ENCODE data around the gene RANGAP1. TPM values are rescaled to one million over a fixed set of nuclear protein-coding genes. Genes with fewer than 3 reads are reported as not detected.
A peak's percentile ranks its signal among the peaks of the same experiment; 100 is the strongest.

The RANGAP1 gene
- total and polyA plus RNA-seq, 12 donors: 23.2 to 90.3 (median 31.4) TPM

DNA sequence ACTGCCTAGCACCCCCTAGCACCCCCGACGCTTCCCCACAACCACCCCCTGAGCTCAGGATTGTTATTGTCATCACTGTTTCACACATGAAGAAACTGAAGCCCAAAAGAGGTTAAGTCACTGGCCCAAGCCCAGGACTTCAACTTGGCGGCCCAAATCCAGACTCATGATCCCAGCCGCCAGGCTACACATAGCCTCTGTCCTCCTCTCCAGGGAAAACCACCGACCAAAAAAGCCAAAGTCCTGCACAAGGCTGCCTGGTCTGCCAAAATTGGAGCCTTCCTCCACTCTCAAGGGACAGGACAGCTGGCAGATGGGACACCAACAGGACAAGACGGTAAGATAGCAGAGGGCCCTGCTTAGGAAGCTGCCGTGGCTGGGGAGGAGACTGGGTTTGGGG, 70.1 kb downstream of the RANGAP1 start:
- intact Hi-C loops (cut with DNase I): no loop called here
- no peak for DNase-seq
- Histone ChIP-seq H3K4me1 (peaks cover 12 to 40% (median 27%) of the 10 kb centered on the region in 9 donors), H3K27me3 (no peaks in the 10 kb centered on the region), H3K4me3 (peak overlapping the region in 6 of 10 donors; percentile 17 to 45 (median 34)), H3K27ac (peak overlapping the region in 9 of 10 donors; percentile 73 to 89 (median 82)), H3K36me3 (peaks cover 0 to 69% (median 31%) of the 10 kb centered on the region in 9 donors), H3K9me3 (no peaks in the 10 kb centered on the region)
- 62 to 88% methylated on average over 7 of the region's 7 CpGs for WGBS, 2 donors
- ATAC-seq: no peak
- TF ChIP-seq, protein P1, sequence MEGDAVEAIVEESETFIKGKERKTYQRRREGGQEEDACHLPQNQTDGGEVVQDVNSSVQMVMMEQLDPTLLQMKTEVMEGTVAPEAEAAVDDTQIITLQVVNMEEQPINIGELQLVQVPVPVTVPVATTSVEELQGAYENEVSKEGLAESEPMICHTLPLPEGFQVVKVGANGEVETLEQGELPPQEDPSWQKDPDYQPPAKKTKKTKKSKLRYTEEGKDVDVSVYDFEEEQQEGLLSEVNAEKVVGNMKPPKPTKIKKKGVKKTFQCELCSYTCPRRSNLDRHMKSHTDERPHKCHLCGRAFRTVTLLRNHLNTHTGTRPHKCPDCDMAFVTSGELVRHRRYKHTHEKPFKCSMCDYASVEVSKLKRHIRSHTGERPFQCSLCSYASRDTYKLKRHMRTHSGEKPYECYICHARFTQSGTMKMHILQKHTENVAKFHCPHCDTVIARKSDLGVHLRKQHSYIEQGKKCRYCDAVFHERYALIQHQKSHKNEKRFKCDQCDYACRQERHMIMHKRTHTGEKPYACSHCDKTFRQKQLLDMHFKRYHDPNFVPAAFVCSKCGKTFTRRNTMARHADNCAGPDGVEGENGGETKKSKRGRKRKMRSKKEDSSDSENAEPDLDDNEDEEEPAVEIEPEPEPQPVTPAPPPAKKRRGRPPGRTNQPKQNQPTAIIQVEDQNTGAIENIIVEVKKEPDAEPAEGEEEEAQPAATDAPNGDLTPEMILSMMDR (IDR thresholded peaks at IDR 0.05): no peak

DNA sequence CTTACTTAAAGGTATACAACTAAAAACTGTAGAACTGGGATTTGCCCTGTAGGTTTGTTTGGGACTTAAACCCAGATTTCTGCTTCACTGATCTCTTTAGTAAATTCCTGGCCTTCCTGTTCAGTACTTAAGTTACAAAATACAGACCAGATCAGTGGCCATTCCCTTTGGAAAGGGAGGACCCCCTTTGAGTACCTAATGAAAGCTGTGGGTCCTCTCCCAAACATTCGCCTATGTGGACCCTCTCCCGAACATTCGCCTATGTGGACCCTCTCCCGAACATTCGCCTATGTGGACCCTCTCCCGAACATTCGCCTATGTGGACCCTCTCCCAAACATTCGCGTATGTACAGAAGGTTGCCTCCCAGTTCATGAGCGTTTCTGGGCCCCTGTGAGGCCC, 70.6 kb downstream of the RANGAP1 start:
- Histone ChIP-seq H3K27ac (peak overlapping the region in 6 of 10 donors; percentile 77 to 89 (median 82)), H3K36me3 (peaks cover 0 to 69% (median 32%) of the 10 kb centered on the region in 9 donors), H3K4me1 (peaks cover 12 to 40% (median 27%) of the 10 kb centered on the region in 9 donors), H3K4me3 (peak overlapping the region in 2 of 10 donors; percentile 30 to 45), H3K27me3 (no peaks in the 10 kb centered on the region), H3K9me3 (no peaks in the 10 kb centered on the region)
- ATAC-seq: no peak
- TF ChIP-seq, protein P1 (IDR thresholded peaks at IDR 0.05): no peak
- 97 to 98% methylated on average over 10 of the region's 10 CpGs for WGBS, 2 donors
- intact Hi-C loops (cut with DNase I): no loop called here
- no peak for DNase-seq

DNA sequence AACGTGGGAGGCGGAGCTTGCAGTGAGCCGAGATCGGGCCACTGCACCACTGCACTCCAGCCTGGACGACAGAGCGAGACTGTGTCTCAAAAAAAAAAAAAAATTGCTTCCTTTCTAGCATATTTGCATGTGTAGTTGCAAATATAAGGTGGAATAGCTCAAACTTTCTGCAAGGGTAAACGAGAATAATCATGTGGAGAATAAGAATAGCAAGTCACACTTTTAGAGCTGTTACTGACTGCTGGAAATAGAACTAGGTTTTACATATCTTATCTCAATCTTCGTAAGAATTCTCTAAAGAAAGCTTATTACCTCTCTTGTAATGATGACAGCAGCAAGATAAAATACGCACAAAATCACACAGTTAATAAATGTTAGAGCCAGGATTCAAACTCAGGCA, 79.3 kb downstream of the RANGAP1 start:
- DNase-seq (no peak), ATAC-seq (no peak)
- H3K27ac ChIP-seq: no peak overlapping the region
- no peaks in the 10 kb centered on the region for H3K9me3 ChIP-seq
- TF ChIP-seq, protein P1 (IDR thresholded peaks at IDR 0.05): no peak
- intact Hi-C loops (cut with DNase I): loop anchor here in 1 of 10 donors (5.0 kb wide), 1 partner anchor 81 kb away; the partner anchor contains the start of gene RANGAP1
- no peaks in the 10 kb centered on the region for H3K27me3 ChIP-seq
- peaks cover 0 to 12% (median 9%) of the 10 kb centered on the region in 9 donors for H3K4me1 ChIP-seq
- H3K36me3 ChIP-seq: peaks cover 0 to 42% (median 10%) of the 10 kb centered on the region in 9 donors
- 91 to 92% methylated on average over 9 of the region's 9 CpGs for WGBS, 2 donors
- no peak overlapping the region for H3K4me3 ChIP-seq

DNA sequence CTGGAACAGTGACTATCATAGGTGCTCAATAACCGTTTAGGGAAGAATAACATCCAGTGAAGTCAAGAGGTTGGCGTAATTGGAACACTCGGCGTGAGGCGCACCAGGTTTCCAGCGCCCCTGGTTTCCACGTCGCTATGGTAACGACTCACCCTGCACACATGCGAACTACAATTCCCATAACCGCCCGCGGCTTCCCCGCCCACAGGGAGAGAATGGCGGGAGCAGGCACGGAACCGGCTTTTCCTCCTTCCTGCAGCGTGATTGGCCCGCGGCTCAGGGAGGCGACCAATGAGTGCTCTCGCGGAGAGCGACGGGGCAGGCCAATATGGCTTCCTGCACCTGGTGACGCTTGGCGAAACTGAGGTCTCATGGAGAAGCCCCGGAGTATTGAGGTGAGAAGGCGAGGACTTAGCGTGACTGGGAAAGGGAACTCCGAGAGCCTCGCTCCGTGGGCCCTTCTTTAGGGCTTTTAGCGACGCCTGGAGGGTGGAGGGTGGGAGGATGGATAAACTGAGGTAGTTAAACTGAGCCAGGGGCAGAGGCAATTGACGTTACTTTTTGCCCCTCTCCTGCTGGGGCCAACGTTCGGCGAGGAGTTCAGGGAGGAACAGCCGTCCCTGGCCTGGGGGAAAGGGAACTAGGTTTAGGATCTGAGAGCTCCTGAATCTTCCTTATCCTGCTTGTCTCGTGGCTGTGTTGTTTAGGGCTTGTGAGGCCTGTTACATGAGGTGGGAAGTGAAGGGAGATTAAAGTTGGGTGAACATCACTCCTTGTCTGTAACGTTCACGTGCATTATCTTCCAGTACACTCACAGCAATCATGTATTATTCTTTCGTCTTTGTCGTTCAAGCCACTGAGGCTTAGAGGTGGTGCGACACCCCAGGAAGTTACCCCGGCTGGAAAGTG, 80.7 kb downstream of the RANGAP1 start, which contains the start of gene L3MBTL2:
Gene L3MBTL2, plus strand, starts transcription at position 321 of the 909 bp plus-strand sequence. Its CDS starts 51 bp downstream, at position 372.
- WGBS, 2 donors: 2% methylated on average over 47 of the region's 47 CpGs
- Histone ChIP-seq H3K9me3 (no peaks in the 10 kb centered on the region), H3K4me1 (peaks cover 0 to 12% (median 9%) of the 10 kb centered on the region in 9 donors), H3K27ac (peak within 1 kb of the TSS; percentile 41 to 86 (median 82)), H3K36me3 (peaks cover 0 to 32% (median 3%) of the 10 kb centered on the region in 9 donors), H3K27me3 (no peaks in the 10 kb centered on the region), H3K4me3 (peak within 1 kb of the TSS; percentile 58 to 98 (median 81))
- intact Hi-C loops (cut with DNase I): loop anchor here in 1 of 10 donors (5.0 kb wide), 1 partner anchor 82 kb away; the partner anchor contains the start of gene RANGAP1
- ATAC-seq (peak; percentile 98 to 100 (median 100)), DNase-seq (peak; percentile 98)
- TF ChIP-seq, protein P1 (IDR thresholded peaks at IDR 0.05): no peak

All from heart right ventricle (tissue), 16 donors.